ENCODE measurements around the gene PCDHGC4. TPM values are rescaled to one million over a fixed set of nuclear protein-coding genes. Genes with fewer than 3 reads are reported as not detected.

The PCDHGC4 gene
- total and polyA plus RNA-seq, 2 of the 8 experiments (the other 6 are each of a cell fraction or from before 2014, with no cell fraction given): 2.1 to 2.4 TPM

DNA sequence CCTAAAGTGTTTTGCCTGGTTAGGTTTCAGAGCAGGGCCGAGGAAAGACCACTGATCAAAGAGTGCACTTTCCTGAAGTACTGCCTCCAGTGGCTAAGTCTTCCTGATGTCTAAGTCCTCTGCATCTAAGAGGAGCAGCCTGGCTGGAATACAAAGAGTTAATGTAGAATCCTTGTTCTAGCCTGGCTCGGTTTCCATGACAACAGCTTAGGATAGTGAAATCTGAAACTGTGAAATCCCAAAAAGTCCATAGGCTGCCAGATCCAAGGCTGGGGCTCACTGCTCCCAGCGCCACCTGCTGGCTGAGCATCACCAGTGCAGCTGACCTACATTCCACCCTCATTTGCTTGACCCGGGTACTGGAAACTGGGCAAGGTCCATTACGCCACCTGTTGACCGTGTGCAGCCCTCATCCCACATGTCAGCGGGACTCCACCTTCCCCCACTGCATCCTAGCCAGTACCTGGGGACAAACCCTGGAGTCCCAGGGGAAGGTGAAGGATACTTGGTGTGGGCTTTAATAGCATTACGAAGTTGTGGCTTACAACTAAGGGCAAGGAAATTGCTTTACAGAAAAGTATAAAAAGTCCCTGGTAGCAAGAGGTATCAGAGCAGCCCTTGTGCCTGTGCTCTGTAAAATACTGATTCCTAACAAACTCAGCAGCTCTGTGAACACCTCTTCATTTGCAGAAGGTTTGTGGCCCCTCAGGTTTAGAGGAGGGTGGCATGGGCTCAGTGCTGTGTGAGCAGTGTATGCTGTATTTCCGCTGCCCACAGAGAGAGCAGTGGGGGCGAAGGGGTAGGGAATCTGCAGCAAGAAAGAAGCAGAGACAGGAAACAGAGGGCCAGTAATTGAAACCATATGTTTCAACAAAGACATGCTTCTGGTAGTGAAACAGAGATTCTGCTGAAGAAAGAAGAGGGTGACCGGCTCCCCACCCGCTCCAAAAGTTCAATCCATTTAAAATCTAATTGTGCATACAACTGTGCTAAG, 40.1 kb downstream of the PCDHGC4 start (continued):
- TF ChIP-seq SRF (IDR thresholded peaks at IDR 0.05; ENCODE audit: low read depth, low read length) (no peak), FOSL1 (IDR thresholded peaks at IDR 0.05; ENCODE audit: insufficient read depth, low read depth, low read length) (no peak), KDM4A (IDR thresholded peaks at IDR 0.05; ENCODE audit: low read depth, low read length, severe bottlenecking) (no peak), NANOG (IDR thresholded peaks at IDR 0.05; ENCODE audit: insufficient read depth, low read depth, low read length, poor library complexity, severe bottlenecking) (peak; percentile 47), YY1 (IDR thresholded peaks at IDR 0.05; ENCODE audit: low read depth, low read length) (peak; percentile 76; the same call in 1 of the 2 replicates), SP1 (IDR thresholded peaks at IDR 0.05; ENCODE audit: low read depth, low read length) (peak; percentile 69; the same call in 1 of the 2 replicates), TBP (IDR thresholded peaks at IDR 0.05; ENCODE audit: low read depth, low read length) (peak; percentile 52; the same call in 1 of the 2 replicates), E2F6 (IDR thresholded peaks at IDR 0.05) (no peak), ZNF274 (IDR thresholded peaks at IDR 0.05; ENCODE audit: borderline replicate concordance, extremely low read depth, low read length) (no peak), TCF12 (IDR thresholded peaks at IDR 0.05; ENCODE audit: low read depth, low read length) (peak; percentile 87; the same call in 1 of the 2 replicates), RNF2 (IDR thresholded peaks at IDR 0.05; ENCODE audit: borderline replicate concordance, low read depth, low read length, missing control alignments, poor library complexity, severe bottlenecking) (no peak), NRF1 (IDR thresholded peaks at IDR 0.05; ENCODE audit: low read depth, low read length) (no peak), TAF7 (optimal IDR thresholded peaks at IDR 0.05; ENCODE audit: borderline replicate concordance, low read depth, low read length) (peak; percentile 89)
- TF ChIP-seq, protein P1, sequence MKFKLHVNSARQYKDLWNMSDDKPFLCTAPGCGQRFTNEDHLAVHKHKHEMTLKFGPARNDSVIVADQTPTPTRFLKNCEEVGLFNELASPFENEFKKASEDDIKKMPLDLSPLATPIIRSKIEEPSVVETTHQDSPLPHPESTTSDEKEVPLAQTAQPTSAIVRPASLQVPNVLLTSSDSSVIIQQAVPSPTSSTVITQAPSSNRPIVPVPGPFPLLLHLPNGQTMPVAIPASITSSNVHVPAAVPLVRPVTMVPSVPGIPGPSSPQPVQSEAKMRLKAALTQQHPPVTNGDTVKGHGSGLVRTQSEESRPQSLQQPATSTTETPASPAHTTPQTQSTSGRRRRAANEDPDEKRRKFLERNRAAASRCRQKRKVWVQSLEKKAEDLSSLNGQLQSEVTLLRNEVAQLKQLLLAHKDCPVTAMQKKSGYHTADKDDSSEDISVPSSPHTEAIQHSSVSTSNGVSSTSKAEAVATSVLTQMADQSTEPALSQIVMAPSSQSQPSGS (IDR thresholded peaks at IDR 0.05; ENCODE audit: low read length): peak; percentile 81
- TF ChIP-seq, protein P2, sequence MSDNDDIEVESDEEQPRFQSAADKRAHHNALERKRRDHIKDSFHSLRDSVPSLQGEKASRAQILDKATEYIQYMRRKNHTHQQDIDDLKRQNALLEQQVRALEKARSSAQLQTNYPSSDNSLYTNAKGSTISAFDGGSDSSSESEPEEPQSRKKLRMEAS (IDR thresholded peaks at IDR 0.05): peak; percentile 86
- TF ChIP-seq, protein P3, sequence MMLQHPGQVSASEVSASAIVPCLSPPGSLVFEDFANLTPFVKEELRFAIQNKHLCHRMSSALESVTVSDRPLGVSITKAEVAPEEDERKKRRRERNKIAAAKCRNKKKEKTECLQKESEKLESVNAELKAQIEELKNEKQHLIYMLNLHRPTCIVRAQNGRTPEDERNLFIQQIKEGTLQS (IDR thresholded peaks at IDR 0.05; ENCODE audit: insufficient read depth, low read depth, low read length): 0 out of 2 replicates have a peak, but pooled peaks have one; percentile 40
